Heart left ventricle (tissue), 13 donors: ENCODE measurements around the gene COBL.

ENCODE experiments used
- POLR2A ChIP-seq, 2 donors: fragments of 450-650 bp; IDR thresholded peaks; one replicate each; pipeline ENCODE4 v1.6.1; 2017; ENCODE audit warnings: antibody characterized with exemption in 2 of 2, mild to moderate bottlenecking in 2 of 2, moderate library complexity in 2 of 2
- TF ChIP-seq, protein P1 (sequence below), 12 donors: fragments of 200-600 bp; sonication (generic) in 4 of 12; IDR thresholded peaks; one replicate each; pipeline versions ENCODE4 v1.5.0 to v1.8.0; 2018 to 2022; ENCODE audit warnings: antibody characterized with exemption in 12 of 12, mild to moderate bottlenecking in 5 of 12
- donor health status: ischemic (EF 13 %, LVEDD 7.1; RV severe dilation, severe dysfunction).
- donor health status: DM: no; HTN: yes; CAD: no.
- donor health status: DM: no; HTN: no; CAD: no.
- donor health status: ischemic (EF 25% LVEDD 6.9; RV normal size, moderate dysfunction).
- donor health status: ischemic (EF 25% LVEDD 5.7; RV mildly dilated, moderate dysfunction).
- donor health status: ischemic (EF 35%, LVEDD 5.7; RV mildly dilated, moderate dysfunction).
- donor health status: nonischemic (EF 11% LVEDD 7.7; RV severe dilation, severe dysfunction).
- donor health status: DM: yes; HTN: yes; CAD: no.
- donor health status: PGD.
- donor health status: ischemic (EF 29% LVEDD 5.4; RV normal size, mild dysfunction).
- donor health status: nonischemic (EF 23%, LVEDD 6.1; RV moderate dilation, normal function).

DNA sequence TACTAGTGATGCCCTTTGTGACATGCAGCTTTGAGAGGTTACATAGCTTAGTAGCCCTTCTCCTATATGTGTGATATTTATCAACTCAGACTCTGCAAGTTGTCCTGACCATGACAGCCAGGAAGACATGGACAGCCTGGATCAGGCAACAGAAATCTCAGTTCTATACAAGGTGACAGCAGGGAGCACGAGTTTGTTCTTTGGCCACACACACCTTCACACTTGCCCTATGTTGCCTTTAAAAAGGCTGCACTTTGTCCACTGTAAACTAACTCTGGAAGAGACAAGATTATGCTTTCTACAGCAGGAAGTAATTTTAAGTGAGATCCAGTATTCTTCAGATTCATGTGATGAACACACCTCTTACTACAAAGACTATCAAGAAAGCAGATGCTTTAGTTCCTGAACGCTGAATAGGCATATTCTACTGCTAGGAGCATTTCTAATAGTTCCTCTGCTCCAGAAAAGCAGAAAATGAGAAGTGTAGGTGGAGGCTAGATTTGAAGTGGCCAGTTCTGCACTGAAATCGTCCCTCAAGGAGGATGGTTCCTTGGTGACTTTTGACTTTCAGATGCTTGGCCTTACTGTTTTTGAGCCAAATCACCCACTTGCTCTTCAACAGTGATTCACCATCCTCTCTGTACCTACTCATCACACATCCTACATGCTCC lies 239.2 kb downstream of the COBL start:
- TF ChIP-seq, protein P1, sequence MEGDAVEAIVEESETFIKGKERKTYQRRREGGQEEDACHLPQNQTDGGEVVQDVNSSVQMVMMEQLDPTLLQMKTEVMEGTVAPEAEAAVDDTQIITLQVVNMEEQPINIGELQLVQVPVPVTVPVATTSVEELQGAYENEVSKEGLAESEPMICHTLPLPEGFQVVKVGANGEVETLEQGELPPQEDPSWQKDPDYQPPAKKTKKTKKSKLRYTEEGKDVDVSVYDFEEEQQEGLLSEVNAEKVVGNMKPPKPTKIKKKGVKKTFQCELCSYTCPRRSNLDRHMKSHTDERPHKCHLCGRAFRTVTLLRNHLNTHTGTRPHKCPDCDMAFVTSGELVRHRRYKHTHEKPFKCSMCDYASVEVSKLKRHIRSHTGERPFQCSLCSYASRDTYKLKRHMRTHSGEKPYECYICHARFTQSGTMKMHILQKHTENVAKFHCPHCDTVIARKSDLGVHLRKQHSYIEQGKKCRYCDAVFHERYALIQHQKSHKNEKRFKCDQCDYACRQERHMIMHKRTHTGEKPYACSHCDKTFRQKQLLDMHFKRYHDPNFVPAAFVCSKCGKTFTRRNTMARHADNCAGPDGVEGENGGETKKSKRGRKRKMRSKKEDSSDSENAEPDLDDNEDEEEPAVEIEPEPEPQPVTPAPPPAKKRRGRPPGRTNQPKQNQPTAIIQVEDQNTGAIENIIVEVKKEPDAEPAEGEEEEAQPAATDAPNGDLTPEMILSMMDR (IDR thresholded peaks at IDR 0.05): no peak
- TF ChIP-seq POLR2A (IDR thresholded peaks at IDR 0.05): no peak
